GM12872 (cell line): ENCODE data around the gene DCAF15.

Experiments
- CTCF ChIP-seq: IDR thresholded peaks from 3 replicates; pipeline ENCODE4 v1.5.1; 2011; ENCODE audit warnings: low read depth, mild to moderate bottlenecking, low read length, moderate library complexity; ENCODE audit not compliant: insufficient read depth

Gene DCAF15

GRCh38 chr19:13978351-13979243 lies 26.3 kb downstream of the DCAF15 start:
- no peak for TF ChIP-seq CTCF

- TF ChIP-seq CTCF: no peak
Observed at GRCh38 chr19:13979244-13979615, 26.9 kb downstream of the DCAF15 start.

GRCh38 chr19:13979686-13980085 lies 27.4 kb downstream of the DCAF15 start:
- no peak for TF ChIP-seq CTCF

- no peak for TF ChIP-seq CTCF
Observed at GRCh38 chr19:13980340-13980739, 28.0 kb downstream of the DCAF15 start.

GRCh38 chr19:13981021-13981420 lies 28.7 kb downstream of the DCAF15 start:
- no peak for TF ChIP-seq CTCF

GRCh38 chr19:13981467-13981866 lies 29.2 kb downstream of the DCAF15 start:
- no peak for TF ChIP-seq CTCF

- TF ChIP-seq CTCF: no peak
Observed at GRCh38 chr19:13981988-13982501, 29.7 kb downstream of the DCAF15 start.
